Upper lobe of right lung (tissue), 1 donor: ENCODE measurements around the gene ZNFX1. TPM values are rescaled to one million over a fixed set of nuclear protein-coding genes. Genes with fewer than 3 reads are reported as not detected.
A peak's percentile ranks its signal among the peaks of the same experiment; 100 is the strongest.

Source experiments
- ATAC-seq: fragments of 200-7000 bp; cut with Tn5 transposase; one replicate; pipeline ENCODE4 v1.9.1; 2020; ENCODE audit warnings: mild to moderate bottlenecking, moderate library complexity
- DNase-seq: peaks from one replicate; pipeline ENCODE4 v3.0.0-alpha.2; 2020
- H3K27ac ChIP-seq: fragments of 200-600 bp; one replicate; pipeline ENCODE4 v1.8.0; 2022
- H3K27me3 ChIP-seq: fragments of 200-600 bp; one replicate; pipeline ENCODE4 v1.8.0; 2022; ENCODE audit warnings: mild to moderate bottlenecking
- H3K36me3 ChIP-seq: fragments of 200-600 bp; one replicate; pipeline ENCODE4 v1.8.0; 2022
- H3K4me1 ChIP-seq: fragments of 200-600 bp; one replicate; pipeline ENCODE4 v1.8.0; 2022
- H3K4me3 ChIP-seq: fragments of 200-600 bp; one replicate; pipeline ENCODE4 v1.8.0; 2022; ENCODE audit warnings: mild to moderate bottlenecking
- H3K9me3 ChIP-seq: fragments of 200-600 bp; one replicate; pipeline ENCODE4 v1.8.0; 2022
- intact Hi-C: fragments of 100-400 bp; cut with DNase I; formaldehyde crosslinking; loops from one replicate; pipeline ENCODE4 v1.11.0; 2022
- total RNA-seq: library from RNA; stranded (reverse); fragmentation: NEBNext Ultra II Directional; extraction: Animal tissue kit (Norgen Biotek cat#: 25700); gene quantifications from one replicate; pipeline ENCODE4 v1.2.1, GENCODE V29; 2021
- TF ChIP-seq, protein P1 (sequence below): fragments of 200-600 bp; IDR thresholded peaks from one replicate; pipeline ENCODE4 v1.8.0; 2022; ENCODE audit warnings: antibody characterized with exemption
- donor health status: DM: no; HTN: yes; CAD: no; lungs with severe emphysema.

The ZNFX1 gene
- total RNA-seq, 1 donor from 2014 or later = 54.4 TPM

DNA sequence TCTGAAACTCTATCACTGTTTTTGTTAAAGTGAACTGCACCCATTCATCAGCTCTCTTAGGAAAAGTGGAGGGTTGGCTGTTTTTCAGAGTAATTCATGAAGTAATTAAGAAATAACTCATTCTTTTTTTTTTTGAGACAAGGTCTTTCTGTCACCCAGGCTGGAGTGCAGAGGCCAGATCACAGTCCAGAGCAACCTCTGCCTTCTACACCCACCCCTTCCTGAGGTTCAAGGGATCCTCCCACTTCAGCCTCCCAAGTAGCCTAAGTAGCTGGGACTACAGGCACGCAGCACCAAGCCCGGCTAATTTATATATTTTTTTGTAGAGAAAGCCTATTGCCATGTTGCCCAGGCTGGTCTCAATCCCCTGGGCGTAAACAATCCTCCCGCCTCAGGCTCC lies 2.6 kb downstream of the ZNFX1 start:
- Histone ChIP-seq H3K36me3 (peaks cover 62% of the 10 kb centered on the region), H3K27ac (peak overlapping the region; percentile 95), H3K4me3 (peak overlapping the region; percentile 89), H3K4me1 (peaks cover 51% of the 10 kb centered on the region), H3K27me3 (no peaks in the 10 kb centered on the region), H3K9me3 (no peaks in the 10 kb centered on the region)
- intact Hi-C loops = no loop called here
- TF ChIP-seq, protein P1, sequence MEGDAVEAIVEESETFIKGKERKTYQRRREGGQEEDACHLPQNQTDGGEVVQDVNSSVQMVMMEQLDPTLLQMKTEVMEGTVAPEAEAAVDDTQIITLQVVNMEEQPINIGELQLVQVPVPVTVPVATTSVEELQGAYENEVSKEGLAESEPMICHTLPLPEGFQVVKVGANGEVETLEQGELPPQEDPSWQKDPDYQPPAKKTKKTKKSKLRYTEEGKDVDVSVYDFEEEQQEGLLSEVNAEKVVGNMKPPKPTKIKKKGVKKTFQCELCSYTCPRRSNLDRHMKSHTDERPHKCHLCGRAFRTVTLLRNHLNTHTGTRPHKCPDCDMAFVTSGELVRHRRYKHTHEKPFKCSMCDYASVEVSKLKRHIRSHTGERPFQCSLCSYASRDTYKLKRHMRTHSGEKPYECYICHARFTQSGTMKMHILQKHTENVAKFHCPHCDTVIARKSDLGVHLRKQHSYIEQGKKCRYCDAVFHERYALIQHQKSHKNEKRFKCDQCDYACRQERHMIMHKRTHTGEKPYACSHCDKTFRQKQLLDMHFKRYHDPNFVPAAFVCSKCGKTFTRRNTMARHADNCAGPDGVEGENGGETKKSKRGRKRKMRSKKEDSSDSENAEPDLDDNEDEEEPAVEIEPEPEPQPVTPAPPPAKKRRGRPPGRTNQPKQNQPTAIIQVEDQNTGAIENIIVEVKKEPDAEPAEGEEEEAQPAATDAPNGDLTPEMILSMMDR = no peak
- DNase-seq (no peak), ATAC-seq (no peak)

DNA sequence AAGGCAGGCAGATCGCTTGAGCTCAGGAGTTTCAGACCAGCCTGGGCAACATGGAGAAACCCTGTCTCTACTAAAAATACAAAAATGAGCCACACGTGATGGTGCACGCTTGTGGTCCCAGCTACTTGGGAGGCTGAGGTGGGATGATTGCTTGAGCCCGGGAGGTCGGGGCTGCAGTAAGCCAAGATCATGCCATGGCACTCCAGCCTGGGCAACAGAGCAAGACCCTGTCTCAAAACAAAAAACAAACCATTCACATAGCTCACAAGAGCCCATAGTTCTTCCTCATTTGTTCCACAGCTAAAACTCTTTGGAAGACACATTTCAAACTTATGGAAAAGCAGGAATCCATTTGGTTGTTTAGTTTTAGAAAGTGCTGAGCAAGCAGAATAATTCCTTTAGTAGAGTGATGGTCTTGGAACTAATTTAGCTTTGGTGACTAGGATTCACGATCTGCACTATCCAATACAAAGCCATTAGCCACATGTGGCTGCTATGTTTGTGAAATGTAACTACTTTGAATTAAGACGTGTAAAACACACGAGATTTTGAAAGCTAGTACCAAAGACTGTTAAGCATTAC lies 4.1 kb downstream of the ZNFX1 start:
- no peak overlapping the region for H3K4me3 ChIP-seq

DNA sequence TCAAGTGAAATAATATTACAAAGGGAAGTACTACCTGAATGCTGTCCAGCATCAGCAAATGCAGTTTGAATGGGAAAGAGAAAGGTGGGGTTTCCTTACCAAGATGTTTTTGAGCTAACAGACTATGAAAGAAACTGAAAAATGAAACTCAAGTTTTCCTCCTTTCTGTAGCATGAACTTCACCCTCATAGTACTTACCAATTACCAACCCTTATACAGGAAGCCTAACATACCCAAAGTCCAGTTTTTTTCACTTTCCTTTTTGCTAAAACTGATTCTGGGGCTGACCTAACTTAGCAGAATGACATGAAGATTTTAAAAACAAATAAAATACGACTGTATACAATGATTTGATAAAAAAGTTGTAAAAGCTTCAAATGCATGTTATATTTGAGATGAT lies 5.2 kb downstream of the ZNFX1 start:
- H3K27me3 ChIP-seq = no peaks in the 10 kb centered on the region
- intact Hi-C loops = no loop called here
- ATAC-seq (no peak), DNase-seq (no peak)
- no peak overlapping the region for H3K27ac ChIP-seq
- peaks cover 70% of the 10 kb centered on the region for H3K36me3 ChIP-seq
- no peaks in the 10 kb centered on the region for H3K9me3 ChIP-seq
- H3K4me3 ChIP-seq = no peak overlapping the region
- H3K4me1 ChIP-seq = peaks cover 54% of the 10 kb centered on the region
- TF ChIP-seq, protein P1 = no peak

More for the DNA sequence above, 4.1 kb downstream of the ZNFX1 start:
- H3K36me3 ChIP-seq = peaks cover 65% of the 10 kb centered on the region
- TF ChIP-seq, protein P1 = no peak
- no peaks in the 10 kb centered on the region for H3K9me3 ChIP-seq
- no peak for DNase-seq
- no peak overlapping the region for H3K27ac ChIP-seq
- intact Hi-C loops = no loop called here
- H3K4me1 ChIP-seq = peaks cover 50% of the 10 kb centered on the region
- H3K27me3 ChIP-seq = no peaks in the 10 kb centered on the region
- ATAC-seq = no peak

DNA sequence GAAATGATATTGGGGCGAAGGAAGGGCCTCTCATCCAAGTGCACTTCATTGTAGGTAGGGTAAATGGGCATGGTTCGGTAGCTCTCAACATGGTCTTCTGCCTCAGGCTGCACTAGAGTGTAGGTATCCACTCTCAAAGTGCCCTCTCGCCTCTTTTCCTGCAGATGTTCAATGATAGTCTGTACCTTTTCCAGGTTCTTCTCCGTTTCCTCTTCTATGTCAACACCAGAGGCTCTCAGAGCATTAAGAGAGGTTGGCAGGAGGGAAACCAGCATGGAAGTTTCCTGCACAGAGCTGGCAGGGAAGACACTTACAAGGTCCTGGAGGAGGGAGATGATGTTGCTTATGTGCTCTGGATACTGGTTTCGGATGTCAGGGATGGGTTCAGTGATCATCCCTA lies 7.1 kb downstream of the ZNFX1 start:
- Histone ChIP-seq H3K9me3 (no peaks in the 10 kb centered on the region), H3K36me3 (peaks cover 73% of the 10 kb centered on the region), H3K4me1 (peaks cover 62% of the 10 kb centered on the region), H3K4me3 (no peak overlapping the region), H3K27ac (no peak overlapping the region), H3K27me3 (no peaks in the 10 kb centered on the region)
- TF ChIP-seq, protein P1 = no peak
- intact Hi-C loops = no loop called here
- ATAC-seq = no peak
- DNase-seq = no peak

DNA sequence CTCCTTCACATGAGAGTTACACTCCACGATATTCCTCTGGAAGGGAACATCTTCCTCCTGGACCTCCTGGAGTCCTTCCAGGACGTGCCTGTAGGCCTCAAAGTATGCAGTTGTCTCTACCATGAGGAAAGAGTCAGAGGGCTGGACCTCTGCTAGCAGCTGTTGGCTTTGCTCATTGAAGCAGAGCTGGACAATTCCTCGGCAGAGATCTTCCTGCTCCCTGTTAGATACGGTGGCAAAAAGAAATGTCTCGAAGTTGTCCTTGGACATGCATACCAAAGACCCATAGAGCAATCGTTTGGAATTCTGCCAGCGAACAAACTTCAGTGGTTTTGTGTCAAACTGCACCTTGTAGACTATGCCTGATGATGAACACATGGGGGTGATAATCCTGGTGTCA lies 7.7 kb downstream of the ZNFX1 start:
- Histone ChIP-seq H3K9me3 (no peaks in the 10 kb centered on the region), H3K4me3 (peak overlapping the region; percentile 6), H3K27ac (no peak overlapping the region), H3K4me1 (peaks cover 60% of the 10 kb centered on the region), H3K36me3 (peaks cover 75% of the 10 kb centered on the region), H3K27me3 (no peaks in the 10 kb centered on the region)
- ATAC-seq (no peak), DNase-seq (no peak)
- intact Hi-C loops = no loop called here
- TF ChIP-seq, protein P1 = no peak
